Uterus (tissue), 2 donors: ENCODE results near the gene STX16.

Experiments
- POLR2A ChIP-seq, 2 donors: fragments of 450-650 bp; IDR thresholded peaks; one replicate each; pipeline ENCODE4 v1.6.1; 2016; ENCODE audit warnings: antibody characterized with exemption in 2 of 2, mild to moderate bottlenecking in 1 of 2, moderate library complexity in 1 of 2
- TF ChIP-seq, protein P1 (sequence below), 4 experiments: fragments of 200-600 bp in 2 of 4; fragments of 450-650 bp in 2 of 4; sonication (generic) in 2 of 4; IDR thresholded peaks; one replicate each; pipeline ENCODE4 v1.5.1; 2016 to 2019; ENCODE audit warnings: antibody characterized with exemption in 4 of 4, mild to moderate bottlenecking in 2 of 4, moderate library complexity in 1 of 4

GRCh38 chr20:58700121-58700821 lies 49.2 kb downstream of the STX16 start:
- TF ChIP-seq, protein P1, sequence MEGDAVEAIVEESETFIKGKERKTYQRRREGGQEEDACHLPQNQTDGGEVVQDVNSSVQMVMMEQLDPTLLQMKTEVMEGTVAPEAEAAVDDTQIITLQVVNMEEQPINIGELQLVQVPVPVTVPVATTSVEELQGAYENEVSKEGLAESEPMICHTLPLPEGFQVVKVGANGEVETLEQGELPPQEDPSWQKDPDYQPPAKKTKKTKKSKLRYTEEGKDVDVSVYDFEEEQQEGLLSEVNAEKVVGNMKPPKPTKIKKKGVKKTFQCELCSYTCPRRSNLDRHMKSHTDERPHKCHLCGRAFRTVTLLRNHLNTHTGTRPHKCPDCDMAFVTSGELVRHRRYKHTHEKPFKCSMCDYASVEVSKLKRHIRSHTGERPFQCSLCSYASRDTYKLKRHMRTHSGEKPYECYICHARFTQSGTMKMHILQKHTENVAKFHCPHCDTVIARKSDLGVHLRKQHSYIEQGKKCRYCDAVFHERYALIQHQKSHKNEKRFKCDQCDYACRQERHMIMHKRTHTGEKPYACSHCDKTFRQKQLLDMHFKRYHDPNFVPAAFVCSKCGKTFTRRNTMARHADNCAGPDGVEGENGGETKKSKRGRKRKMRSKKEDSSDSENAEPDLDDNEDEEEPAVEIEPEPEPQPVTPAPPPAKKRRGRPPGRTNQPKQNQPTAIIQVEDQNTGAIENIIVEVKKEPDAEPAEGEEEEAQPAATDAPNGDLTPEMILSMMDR (IDR thresholded peaks at IDR 0.05): no peak
- TF ChIP-seq POLR2A (IDR thresholded peaks at IDR 0.05): no peak
